ENCODE data around the gene SMAD6.

DNA sequence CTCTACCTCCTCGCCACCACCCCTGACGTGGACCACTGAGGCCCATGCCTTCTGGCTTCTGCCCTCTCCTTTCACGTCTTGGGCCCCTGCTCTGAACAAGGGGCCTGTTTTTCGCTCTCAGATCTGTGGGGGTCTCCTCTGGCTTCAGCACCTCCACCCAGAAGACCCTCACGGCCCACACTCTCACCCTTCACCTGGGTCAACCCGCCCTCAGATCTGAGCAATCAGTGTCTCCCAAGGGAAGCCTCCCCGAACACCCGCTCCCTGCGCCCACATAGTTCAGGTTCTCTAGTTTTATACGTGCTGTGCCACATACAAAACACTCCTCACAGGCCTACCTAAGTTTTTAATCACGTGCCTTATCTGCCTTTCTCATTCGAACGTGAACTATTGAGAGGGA, 48.2 kb upstream of the SMAD6 start:
- TF ChIP-seq, protein P1, sequence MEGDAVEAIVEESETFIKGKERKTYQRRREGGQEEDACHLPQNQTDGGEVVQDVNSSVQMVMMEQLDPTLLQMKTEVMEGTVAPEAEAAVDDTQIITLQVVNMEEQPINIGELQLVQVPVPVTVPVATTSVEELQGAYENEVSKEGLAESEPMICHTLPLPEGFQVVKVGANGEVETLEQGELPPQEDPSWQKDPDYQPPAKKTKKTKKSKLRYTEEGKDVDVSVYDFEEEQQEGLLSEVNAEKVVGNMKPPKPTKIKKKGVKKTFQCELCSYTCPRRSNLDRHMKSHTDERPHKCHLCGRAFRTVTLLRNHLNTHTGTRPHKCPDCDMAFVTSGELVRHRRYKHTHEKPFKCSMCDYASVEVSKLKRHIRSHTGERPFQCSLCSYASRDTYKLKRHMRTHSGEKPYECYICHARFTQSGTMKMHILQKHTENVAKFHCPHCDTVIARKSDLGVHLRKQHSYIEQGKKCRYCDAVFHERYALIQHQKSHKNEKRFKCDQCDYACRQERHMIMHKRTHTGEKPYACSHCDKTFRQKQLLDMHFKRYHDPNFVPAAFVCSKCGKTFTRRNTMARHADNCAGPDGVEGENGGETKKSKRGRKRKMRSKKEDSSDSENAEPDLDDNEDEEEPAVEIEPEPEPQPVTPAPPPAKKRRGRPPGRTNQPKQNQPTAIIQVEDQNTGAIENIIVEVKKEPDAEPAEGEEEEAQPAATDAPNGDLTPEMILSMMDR (conservative IDR thresholded peaks at IDR 0.05), result no peak
- no peak for TF ChIP-seq ZFX (IDR thresholded peaks at IDR 0.05)
